Subcutaneous abdominal adipose tissue (tissue), 5 donors: Measurements from ENCODE around the gene CLSTN1.

Experiments used
- H3K27ac ChIP-seq: one replicate; pipeline ENCODE4 v1.7.0; 2013; ENCODE audit warnings: low read depth, mild to moderate bottlenecking, inconsistent platforms, low read length, moderate library complexity
- H3K27me3 ChIP-seq, 5 donors: one replicate each; pipeline ENCODE4 v1.7.0; 2013; ENCODE audit warnings: low read length in 5 of 5, inconsistent platforms in 1 of 5; ENCODE audit not compliant: control insufficient read depth in 5 of 5, insufficient read depth in 4 of 5
- H3K36me3 ChIP-seq, 5 donors: one replicate each; pipeline ENCODE4 v1.7.0; 2013; ENCODE audit warnings: low read length in 5 of 5; ENCODE audit not compliant: control insufficient read depth in 5 of 5, insufficient read depth in 5 of 5
- H3K4me1 ChIP-seq, 5 donors: one replicate each; pipeline ENCODE4 v1.7.0; 2013; ENCODE audit warnings: low read length in 5 of 5, mild to moderate bottlenecking in 3 of 5, moderate library complexity in 1 of 5; ENCODE audit not compliant: control insufficient read depth in 5 of 5, insufficient read depth in 5 of 5
- H3K4me3 ChIP-seq, 5 donors: one replicate each; pipeline ENCODE4 v1.7.0; 2013; ENCODE audit warnings: low read length in 5 of 5, low read depth in 1 of 5
- H3K9ac ChIP-seq, 5 donors: one replicate each; pipeline ENCODE4 v1.7.0; 2013; ENCODE audit warnings: low read length in 5 of 5, mild to moderate bottlenecking in 4 of 5, moderate library complexity in 3 of 5
- H3K9me3 ChIP-seq, 5 donors: one replicate each; pipeline ENCODE4 v1.7.0; 2013; ENCODE audit warnings: low read length in 5 of 5; ENCODE audit not compliant: control insufficient read depth in 5 of 5
- donor health status: healthy.
- donor health status: healthy.
- donor health status: healthy.
- donor health status: healthy.
- donor health status: healthy.

The CLSTN1 gene

GRCh38 chr1:9744106-9744799 is 79.5 kb downstream of the CLSTN1 start:
- Histone ChIP-seq H3K9ac (no peak overlapping the region), H3K4me3 (no peak overlapping the region), H3K27ac (no peak overlapping the region), H3K4me1 (no peaks in the 10 kb centered on the region), H3K27me3 (no peaks in the 10 kb centered on the region), H3K36me3 (peaks cover 0 to 61% (median 39%) of the 10 kb centered on the region in 5 donors), H3K9me3 (no peaks in the 10 kb centered on the region)

GRCh38 chr1:9737671-9738070 is 86.1 kb downstream of the CLSTN1 start:
- Histone ChIP-seq H3K27me3 (no peaks in the 10 kb centered on the region), H3K27ac (no peak overlapping the region), H3K36me3 (peaks cover 0 to 86% (median 65%) of the 10 kb centered on the region in 5 donors), H3K4me1 (peaks cover 0 to 2% (median 0%) of the 10 kb centered on the region in 5 donors), H3K9me3 (no peaks in the 10 kb centered on the region), H3K9ac (no peak overlapping the region), H3K4me3 (no peak overlapping the region)

- Histone ChIP-seq H3K36me3 (peaks cover 0 to 89% (median 68%) of the 10 kb centered on the region in 5 donors), H3K4me3 (no peak overlapping the region), H3K9ac (no peak overlapping the region), H3K27ac (no peak overlapping the region), H3K9me3 (no peaks in the 10 kb centered on the region), H3K27me3 (no peaks in the 10 kb centered on the region), H3K4me1 (peaks cover 0 to 2% (median 0%) of the 10 kb centered on the region in 5 donors)
Observed at GRCh38 chr1:9737057-9737456, 86.7 kb downstream of the CLSTN1 start.

GRCh38 chr1:9736241-9736640 is 87.5 kb downstream of the CLSTN1 start:
- peaks cover 0 to 89% (median 72%) of the 10 kb centered on the region in 5 donors for H3K36me3 ChIP-seq

GRCh38 chr1:9735800-9736199 is 88.0 kb downstream of the CLSTN1 start:
- H3K27ac ChIP-seq: no peak overlapping the region
- no peak overlapping the region for H3K4me3 ChIP-seq
- H3K9me3 ChIP-seq: no peaks in the 10 kb centered on the region
- no peaks in the 10 kb centered on the region for H3K27me3 ChIP-seq
- peaks cover 0 to 3% (median 2%) of the 10 kb centered on the region in 5 donors for H3K4me1 ChIP-seq
- no peak overlapping the region for H3K9ac ChIP-seq
- peaks cover 0 to 89% (median 72%) of the 10 kb centered on the region in 5 donors for H3K36me3 ChIP-seq

More at GRCh38 chr1:9736241-9736640, 87.5 kb downstream of the CLSTN1 start:
- no peaks in the 10 kb centered on the region for H3K27me3 ChIP-seq
- H3K4me1 ChIP-seq: peaks cover 0 to 2% (median 0%) of the 10 kb centered on the region in 5 donors
- no peak overlapping the region for H3K4me3 ChIP-seq
- H3K27ac ChIP-seq: no peak overlapping the region
- no peak overlapping the region for H3K9ac ChIP-seq
- no peaks in the 10 kb centered on the region for H3K9me3 ChIP-seq

- H3K4me1 ChIP-seq: peaks cover 0 to 8% (median 2%) of the 10 kb centered on the region in 5 donors
- H3K27ac ChIP-seq: no peak overlapping the region
- H3K4me3 ChIP-seq: no peak overlapping the region
- peaks cover 0 to 92% (median 87%) of the 10 kb centered on the region in 5 donors for H3K36me3 ChIP-seq
- H3K9ac ChIP-seq: no peak overlapping the region
- H3K27me3 ChIP-seq: no peaks in the 10 kb centered on the region
- no peaks in the 10 kb centered on the region for H3K9me3 ChIP-seq
Observed at GRCh38 chr1:9733160-9733789, 90.5 kb downstream of the CLSTN1 start.

GRCh38 chr1:9732123-9732971 is 91.4 kb downstream of the CLSTN1 start:
- Histone ChIP-seq H3K9ac (no peak overlapping the region), H3K36me3 (peaks cover 0 to 90% (median 86%) of the 10 kb centered on the region in 5 donors), H3K4me1 (peaks cover 0 to 8% (median 2%) of the 10 kb centered on the region in 5 donors), H3K27ac (no peak overlapping the region), H3K27me3 (no peaks in the 10 kb centered on the region), H3K4me3 (no peak overlapping the region), H3K9me3 (no peaks in the 10 kb centered on the region)

GRCh38 chr1:9731561-9731960 is 92.2 kb downstream of the CLSTN1 start:
- peaks cover 0 to 92% (median 88%) of the 10 kb centered on the region in 5 donors for H3K36me3 ChIP-seq
- no peak overlapping the region for H3K9ac ChIP-seq
- H3K4me3 ChIP-seq: no peak overlapping the region
- no peaks in the 10 kb centered on the region for H3K9me3 ChIP-seq
- H3K4me1 ChIP-seq: peaks cover 0 to 8% (median 2%) of the 10 kb centered on the region in 5 donors
- no peaks in the 10 kb centered on the region for H3K27me3 ChIP-seq
- no peak overlapping the region for H3K27ac ChIP-seq

- Histone ChIP-seq H3K4me1 (peaks cover 0 to 8% (median 0%) of the 10 kb centered on the region in 5 donors), H3K27me3 (no peaks in the 10 kb centered on the region), H3K4me3 (no peak overlapping the region), H3K27ac (no peak overlapping the region), H3K9ac (no peak overlapping the region), H3K9me3 (no peaks in the 10 kb centered on the region), H3K36me3 (peaks cover 0 to 90% (median 86%) of the 10 kb centered on the region in 5 donors)
Observed at GRCh38 chr1:9731051-9731537, 92.7 kb downstream of the CLSTN1 start.
